Tibial nerve (tissue), 3 donors: ENCODE results near the gene RNF212.
"Not testable (repeated sequence)": the region's sequence is repeated elsewhere in the genome, so short reads cannot be mapped to it uniquely, and the experiment has no call there.

Source experiments
- CTCF ChIP-seq, 5 experiments: fragments of 200-600 bp in 3 of 5; fragments of 450-650 bp in 2 of 5; sonication (generic) in 3 of 5; IDR thresholded peaks; one replicate each; pipeline ENCODE4 v1.5.1; 2016 to 2019; ENCODE audit warnings: antibody characterized with exemption in 5 of 5, mild to moderate bottlenecking in 3 of 5, moderate library complexity in 2 of 5
- POLR2A ChIP-seq, 2 donors: fragments of 450-650 bp; IDR thresholded peaks; one replicate each; pipeline ENCODE4 v1.6.1; 2017; ENCODE audit warnings: antibody characterized with exemption in 2 of 2, mild to moderate bottlenecking in 2 of 2, moderate library complexity in 2 of 2

GRCh38 chr4:1054696-1055242 is 58.6 kb downstream of the RNF212 start:
- not testable (repeated sequence) for TF ChIP-seq POLR2A, CTCF (IDR thresholded peaks at IDR 0.05)
